ENCODE measurements around the gene TDRKH.

Gene TDRKH

DNA sequence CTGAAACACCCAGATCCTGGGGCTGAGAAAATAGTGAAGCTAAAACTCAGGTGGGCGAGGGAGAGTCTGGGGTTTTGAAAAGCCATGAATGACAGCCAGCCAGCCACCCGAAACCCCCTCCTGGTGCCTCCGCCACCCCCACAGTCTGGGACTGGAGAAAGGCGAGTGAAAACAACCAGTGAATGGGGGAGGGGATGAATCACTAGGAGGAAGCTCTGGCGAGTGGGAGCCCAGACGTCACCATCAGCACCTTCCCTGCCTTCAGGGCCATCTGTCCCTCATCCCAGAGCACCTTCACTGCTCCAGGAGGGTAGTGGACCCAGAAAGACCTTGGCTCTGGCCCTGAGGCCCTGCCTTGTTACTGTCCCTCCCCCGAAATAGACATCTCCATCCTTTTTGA, 32.1 kb upstream of the TDRKH start:
- Histone ChIP-seq H2BK12ac (ENCODE audit: low read length) (no peak overlapping the region), H3K79me2 (ENCODE audit: control insufficient read depth, insufficient read depth, low read length, poor library complexity) (no peaks in the 10 kb centered on the region), H4K91ac (ENCODE audit: low read depth, low read length) (no peak overlapping the region), H4K12ac (ENCODE audit: low read depth, low read length) (no peak overlapping the region), H3K4me2 (ENCODE audit: low read length) (no peak overlapping the region), H3K36me3 (ENCODE audit: control insufficient read depth in 1 of 2, insufficient read depth in 2 of 2, low read length in 2 of 2) (no peaks in the 10 kb centered on the region), H3K9ac (ENCODE audit: low read length) (no peak overlapping the region), H3K4me3 (ENCODE audit: low read depth, low read length) (no peak overlapping the region), H3K27me3 (ENCODE audit: insufficient read depth, low read length) (no peaks in the 10 kb centered on the region), H3K18ac (ENCODE audit: low read length) (no peak overlapping the region), H2AK5ac (ENCODE audit: low read length) (no peak overlapping the region), H3K23ac (ENCODE audit: low read length) (no peak overlapping the region), H3K4ac (ENCODE audit: low read depth, low read length) (no peak overlapping the region), H4K8ac (ENCODE audit: low read depth, low read length) (no peak overlapping the region), H2BK120ac (ENCODE audit: insufficient read depth, low read length, poor library complexity) (no peak overlapping the region), H3K27ac (ENCODE audit: low read depth, low read length) (no peak overlapping the region), H3K14ac (ENCODE audit: low read length) (no peak overlapping the region), H3K4me1 (ENCODE audit: control insufficient read depth in 1 of 2, insufficient read depth in 2 of 2, low read length in 2 of 2) (peaks cover 4 to 5% of the 10 kb centered on the region in 2 experiments), H3K9me3 (ENCODE audit: insufficient read depth, low read depth, low read length) (no peaks in the 10 kb centered on the region), H3K79me1 (ENCODE audit: low read length) (no peaks in the 10 kb centered on the region), H2AFZ (ENCODE audit: insufficient read depth, low read length, poor library complexity) (no peak overlapping the region), H2BK5ac (ENCODE audit: low read depth, low read length, poor library complexity) (no peak overlapping the region)
- WGBS (ENCODE audit: extremely low coverage, insufficient coverage, insufficient read length): no CpG with 5 or more reads among the region's 7 CpGs
- DNase-seq: no peak

DNA sequence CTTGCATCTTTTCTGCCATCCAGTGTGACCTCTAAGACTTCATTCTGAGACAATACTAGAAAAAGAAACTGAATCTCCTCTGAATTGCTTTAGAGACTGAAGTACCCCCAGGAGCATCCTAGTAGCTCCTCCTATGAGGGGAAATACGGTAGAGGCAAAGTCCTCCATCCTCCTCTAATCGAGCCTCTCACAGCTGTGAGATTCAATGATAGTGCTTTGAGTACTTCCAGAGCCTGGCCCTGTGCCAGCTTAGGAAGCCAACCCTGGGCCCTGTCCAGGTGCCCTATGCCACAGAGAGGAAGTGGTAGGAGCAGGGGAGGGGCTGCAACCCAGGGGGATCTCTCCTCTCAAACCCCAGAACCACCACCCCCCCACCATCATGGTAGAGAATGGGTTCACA, 30.6 kb upstream of the TDRKH start:
- H3K79me1 ChIP-seq (ENCODE audit: low read length): no peaks in the 10 kb centered on the region
- H4K12ac ChIP-seq (ENCODE audit: low read depth, low read length): no peak overlapping the region
- H3K18ac ChIP-seq (ENCODE audit: low read length): no peak overlapping the region
- H3K4me3 ChIP-seq (ENCODE audit: low read depth, low read length): no peak overlapping the region
- no peak overlapping the region for H2BK120ac ChIP-seq (ENCODE audit: insufficient read depth, low read length, poor library complexity)
- H3K4me2 ChIP-seq (ENCODE audit: low read length): no peak overlapping the region
- H3K36me3 ChIP-seq (ENCODE audit: control insufficient read depth in 1 of 2, insufficient read depth in 2 of 2, low read length in 2 of 2): no peaks in the 10 kb centered on the region
- H2BK5ac ChIP-seq (ENCODE audit: low read depth, low read length, poor library complexity): no peak overlapping the region
- H2AK5ac ChIP-seq (ENCODE audit: low read length): no peak overlapping the region
- no CpG with 5 or more reads among the region's 2 CpGs for WGBS (ENCODE audit: extremely low coverage, insufficient coverage, insufficient read length)
- H3K9ac ChIP-seq (ENCODE audit: low read length): no peak overlapping the region
- H3K14ac ChIP-seq (ENCODE audit: low read length): no peak overlapping the region
- H4K8ac ChIP-seq (ENCODE audit: low read depth, low read length): no peak overlapping the region
- H3K27me3 ChIP-seq (ENCODE audit: insufficient read depth, low read length): no peaks in the 10 kb centered on the region
- H3K27ac ChIP-seq (ENCODE audit: low read depth, low read length): no peak overlapping the region
- no peak overlapping the region for H2BK12ac ChIP-seq (ENCODE audit: low read length)
- H2AFZ ChIP-seq (ENCODE audit: insufficient read depth, low read length, poor library complexity): no peak overlapping the region
- peaks cover 4 to 5% of the 10 kb centered on the region in 2 experiments for H3K4me1 ChIP-seq (ENCODE audit: control insufficient read depth in 1 of 2, insufficient read depth in 2 of 2, low read length in 2 of 2)
- DNase-seq: no peak
- H3K23ac ChIP-seq (ENCODE audit: low read length): no peak overlapping the region
- no peak overlapping the region for H4K91ac ChIP-seq (ENCODE audit: low read depth, low read length)
- no peaks in the 10 kb centered on the region for H3K9me3 ChIP-seq (ENCODE audit: insufficient read depth, low read depth, low read length)
- no peaks in the 10 kb centered on the region for H3K79me2 ChIP-seq (ENCODE audit: control insufficient read depth, insufficient read depth, low read length, poor library complexity)
- no peak overlapping the region for H3K4ac ChIP-seq (ENCODE audit: low read depth, low read length)

DNA sequence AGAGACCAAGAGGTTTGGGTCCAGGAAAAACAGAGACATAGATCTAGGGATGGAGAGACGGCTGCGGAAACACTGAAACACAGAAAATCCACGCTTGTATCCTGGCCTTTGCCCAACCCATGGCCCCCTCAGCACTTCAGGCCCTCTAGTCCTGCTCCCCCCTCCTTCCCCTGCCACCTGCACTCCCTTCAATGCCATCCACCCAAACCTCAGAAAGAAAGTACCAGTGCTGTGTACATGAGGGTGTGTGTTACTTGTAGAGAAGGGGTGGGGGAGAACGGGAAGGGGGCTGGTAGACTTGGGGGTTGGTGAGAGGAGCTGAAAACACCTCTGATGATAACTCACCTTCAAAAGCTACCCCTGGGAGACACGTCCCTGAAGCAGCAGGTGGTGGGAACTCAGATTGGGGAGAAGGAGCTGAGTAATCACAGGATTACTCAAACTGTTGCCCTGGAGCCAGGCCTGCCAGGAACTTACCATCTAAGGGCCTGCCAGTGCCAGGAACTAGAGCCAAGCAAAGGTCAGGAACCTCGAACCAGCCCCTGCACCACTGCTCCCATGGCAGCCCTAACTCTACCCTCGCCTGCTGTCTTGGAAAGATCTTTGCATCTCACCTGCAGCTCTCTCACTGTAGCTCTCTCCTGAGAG, 29.8 kb upstream of the TDRKH start:
- Histone ChIP-seq H3K27me3 (ENCODE audit: insufficient read depth, low read length) (no peaks in the 10 kb centered on the region), H2BK12ac (ENCODE audit: low read length) (no peak overlapping the region), H3K4me2 (ENCODE audit: low read length) (no peak overlapping the region), H4K8ac (ENCODE audit: low read depth, low read length) (no peak overlapping the region), H2AK5ac (ENCODE audit: low read length) (no peak overlapping the region), H2AFZ (ENCODE audit: insufficient read depth, low read length, poor library complexity) (no peak overlapping the region), H3K36me3 (ENCODE audit: control insufficient read depth in 1 of 2, insufficient read depth in 2 of 2, low read length in 2 of 2) (no peaks in the 10 kb centered on the region), H3K14ac (ENCODE audit: low read length) (no peak overlapping the region), H3K27ac (ENCODE audit: low read depth, low read length) (no peak overlapping the region), H3K79me2 (ENCODE audit: control insufficient read depth, insufficient read depth, low read length, poor library complexity) (no peaks in the 10 kb centered on the region), H3K23ac (ENCODE audit: low read length) (no peak overlapping the region), H3K9ac (ENCODE audit: low read length) (no peak overlapping the region), H3K18ac (ENCODE audit: low read length) (no peak overlapping the region), H3K79me1 (ENCODE audit: low read length) (no peaks in the 10 kb centered on the region), H2BK5ac (ENCODE audit: low read depth, low read length, poor library complexity) (no peak overlapping the region), H2BK120ac (ENCODE audit: insufficient read depth, low read length, poor library complexity) (no peak overlapping the region), H4K12ac (ENCODE audit: low read depth, low read length) (no peak overlapping the region), H3K4ac (ENCODE audit: low read depth, low read length) (no peak overlapping the region), H3K4me3 (ENCODE audit: low read depth, low read length) (no peak overlapping the region), H3K9me3 (ENCODE audit: insufficient read depth, low read depth, low read length) (no peaks in the 10 kb centered on the region), H3K4me1 (ENCODE audit: control insufficient read depth in 1 of 2, insufficient read depth in 2 of 2, low read length in 2 of 2) (peaks cover 4 to 5% of the 10 kb centered on the region in 2 experiments), H4K91ac (ENCODE audit: low read depth, low read length) (no peak overlapping the region)
- DNase-seq: no peak
- no CpG with 5 or more reads among the region's 7 CpGs for WGBS (ENCODE audit: extremely low coverage, insufficient coverage, insufficient read length)

DNA sequence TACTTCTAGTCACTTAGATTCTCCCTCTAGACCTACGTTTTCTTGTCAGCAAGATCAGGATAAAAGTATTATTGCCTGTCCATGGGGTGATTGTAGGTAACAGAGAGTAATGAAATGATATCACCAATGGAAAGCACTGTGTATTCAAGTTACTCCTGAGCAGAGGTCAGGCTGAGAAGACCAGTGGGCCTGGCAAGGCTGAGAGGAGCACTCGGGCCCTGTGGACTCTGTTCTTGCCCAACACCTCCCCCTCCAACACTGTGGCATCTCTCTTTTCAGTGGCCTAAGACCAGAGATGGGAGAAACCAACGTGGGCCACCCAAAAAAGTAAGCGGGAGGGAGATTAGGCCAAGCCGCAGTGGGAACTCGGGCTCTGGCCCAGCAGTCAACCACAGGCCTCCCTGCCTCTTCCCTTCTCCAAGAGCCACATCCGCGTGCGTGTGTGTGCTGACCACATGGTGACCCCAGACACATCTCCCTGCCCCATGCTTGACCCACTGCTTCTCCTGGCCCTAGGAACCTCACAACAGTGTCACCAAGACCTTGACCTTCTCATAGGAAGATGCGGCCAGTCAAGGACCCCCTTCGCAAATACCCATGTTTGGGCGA, 29.0 kb upstream of the TDRKH start:
- Histone ChIP-seq H2BK120ac (ENCODE audit: insufficient read depth, low read length, poor library complexity) (no peak overlapping the region), H2AFZ (ENCODE audit: insufficient read depth, low read length, poor library complexity) (no peak overlapping the region), H3K9ac (ENCODE audit: low read length) (no peak overlapping the region), H2BK12ac (ENCODE audit: low read length) (no peak overlapping the region), H3K4ac (ENCODE audit: low read depth, low read length) (no peak overlapping the region), H3K4me1 (ENCODE audit: control insufficient read depth in 1 of 2, insufficient read depth in 2 of 2, low read length in 2 of 2) (peaks cover 4 to 5% of the 10 kb centered on the region in 2 experiments), H2BK5ac (ENCODE audit: low read depth, low read length, poor library complexity) (no peak overlapping the region), H4K12ac (ENCODE audit: low read depth, low read length) (no peak overlapping the region), H3K4me2 (ENCODE audit: low read length) (no peak overlapping the region), H3K27ac (ENCODE audit: low read depth, low read length) (no peak overlapping the region), H3K36me3 (ENCODE audit: control insufficient read depth in 1 of 2, insufficient read depth in 2 of 2, low read length in 2 of 2) (no peaks in the 10 kb centered on the region), H4K8ac (ENCODE audit: low read depth, low read length) (no peak overlapping the region), H4K91ac (ENCODE audit: low read depth, low read length) (no peak overlapping the region), H3K9me3 (ENCODE audit: insufficient read depth, low read depth, low read length) (no peaks in the 10 kb centered on the region), H3K23ac (ENCODE audit: low read length) (no peak overlapping the region), H3K14ac (ENCODE audit: low read length) (no peak overlapping the region), H3K18ac (ENCODE audit: low read length) (no peak overlapping the region), H3K27me3 (ENCODE audit: insufficient read depth, low read length) (no peaks in the 10 kb centered on the region), H3K79me1 (ENCODE audit: low read length) (no peaks in the 10 kb centered on the region), H3K79me2 (ENCODE audit: control insufficient read depth, insufficient read depth, low read length, poor library complexity) (no peaks in the 10 kb centered on the region), H3K4me3 (ENCODE audit: low read depth, low read length) (no peak overlapping the region), H2AK5ac (ENCODE audit: low read length) (no peak overlapping the region)
- no CpG with 5 or more reads among the region's 12 CpGs for WGBS (ENCODE audit: extremely low coverage, insufficient coverage, insufficient read length)
- no peak for DNase-seq

All from trophoblast cell (in vitro differentiated cells and primary cell).